Stimulated activated CD8-positive, alpha-beta memory T cell treated with anti-CD3 and anti-CD28 coated beads, Interleukin-12 subunit alpha, Interleukin-12 subunit beta, amount 100 ng/mL, for 1 hour (primary cell): ENCODE measurements around the gene XIRP2.
"Not testable (repeated sequence)": the region's sequence is repeated elsewhere in the genome, so short reads cannot be mapped to it uniquely, and the experiment has no call there.

Experiments used
- DNase-seq: peaks from one replicate; pipeline ENCODE4 v3.0.0-alpha.2; 2020; ENCODE audit warnings: low read depth

Gene XIRP2

GRCh38 chr2:167198576-167198975, 310.3 kb downstream of the XIRP2 start:
- no peak for DNase-seq

DNA sequence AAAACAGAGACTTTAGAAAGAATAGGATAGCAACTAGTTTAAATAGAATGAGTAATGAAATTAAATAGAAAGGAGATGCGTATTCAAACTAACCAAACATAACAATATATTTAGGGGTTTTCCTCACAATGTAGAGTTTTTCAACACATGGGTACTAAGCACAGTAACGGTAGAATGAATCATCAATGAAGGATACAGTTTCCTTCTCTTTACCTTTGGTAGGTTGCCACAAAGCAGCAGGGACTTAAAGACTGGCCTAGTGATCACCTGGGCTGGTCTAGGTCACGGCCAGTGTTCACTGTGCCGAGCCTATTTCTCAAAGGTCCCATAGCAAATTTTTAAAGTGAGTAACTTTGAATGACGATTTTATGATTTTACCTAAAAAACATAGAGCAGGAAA, 311.7 kb downstream of the XIRP2 start:
- DNase-seq = no peak

GRCh38 chr2:167209784-167210183, 321.5 kb downstream of the XIRP2 start:
- no peak for DNase-seq

GRCh38 chr2:167212014-167212648, 323.9 kb downstream of the XIRP2 start:
- DNase-seq = no peak

DNA sequence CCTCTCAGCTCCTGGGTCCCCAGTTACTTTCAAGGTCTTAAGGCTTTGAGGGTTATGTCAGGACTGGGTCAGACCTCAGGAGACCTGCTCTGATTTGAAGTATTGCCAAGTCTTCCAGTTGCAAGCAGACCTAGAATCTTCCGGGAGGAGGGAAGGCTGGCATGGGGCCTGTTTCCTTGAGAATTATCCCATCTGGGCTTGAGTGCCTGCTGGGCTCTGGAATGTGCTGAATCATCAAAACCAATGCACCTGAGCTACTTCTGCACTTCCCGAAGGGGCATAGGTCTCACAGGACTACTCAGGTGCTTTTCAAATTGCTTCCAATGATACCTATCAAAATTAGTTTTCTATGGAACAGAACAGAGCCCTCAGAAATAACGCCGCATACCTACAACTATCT, 327.3 kb downstream of the XIRP2 start:
- DNase-seq = no peak

- DNase-seq = no peak
These were observed 349.2 kb downstream of the XIRP2 start for GRCh38 chr2:167237478-167237877.

GRCh38 chr2:167240671-167241070, 352.4 kb downstream of the XIRP2 start:
- DNase-seq = no peak

GRCh38 chr2:167249197-167249596, 360.9 kb downstream of the XIRP2 start:
- DNase-seq = no peak

- DNase-seq = no peak
These were observed 364.7 kb downstream of the XIRP2 start for GRCh38 chr2:167253025-167253424.

- no peak for DNase-seq
These were observed 366.4 kb downstream of the XIRP2 start for GRCh38 chr2:167254721-167255120.

DNA sequence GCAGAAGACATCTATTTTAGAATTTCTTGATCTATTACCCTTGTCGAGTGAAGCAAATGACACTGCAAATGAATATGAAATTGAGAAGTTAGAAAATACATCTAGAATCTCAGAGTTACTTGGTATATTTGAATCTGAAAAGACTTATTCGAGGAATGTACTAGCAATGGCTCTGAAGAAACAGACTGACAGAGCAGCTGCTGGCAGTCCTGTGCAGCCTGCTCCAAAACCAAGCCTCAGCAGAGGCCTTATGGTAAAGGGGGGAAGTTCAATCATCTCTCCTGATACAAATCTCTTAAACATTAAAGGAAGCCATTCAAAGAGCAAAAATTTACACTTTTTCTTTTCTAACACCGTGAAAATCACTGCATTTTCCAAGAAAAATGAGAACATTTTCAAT, 370.4 kb downstream of the XIRP2 start:
- DNase-seq = no peak

- no peak for DNase-seq
These were observed 376.1 kb downstream of the XIRP2 start for GRCh38 chr2:167264380-167264779.

- DNase-seq = no peak
These were observed 376.7 kb downstream of the XIRP2 start for GRCh38 chr2:167265004-167265403.

DNA sequence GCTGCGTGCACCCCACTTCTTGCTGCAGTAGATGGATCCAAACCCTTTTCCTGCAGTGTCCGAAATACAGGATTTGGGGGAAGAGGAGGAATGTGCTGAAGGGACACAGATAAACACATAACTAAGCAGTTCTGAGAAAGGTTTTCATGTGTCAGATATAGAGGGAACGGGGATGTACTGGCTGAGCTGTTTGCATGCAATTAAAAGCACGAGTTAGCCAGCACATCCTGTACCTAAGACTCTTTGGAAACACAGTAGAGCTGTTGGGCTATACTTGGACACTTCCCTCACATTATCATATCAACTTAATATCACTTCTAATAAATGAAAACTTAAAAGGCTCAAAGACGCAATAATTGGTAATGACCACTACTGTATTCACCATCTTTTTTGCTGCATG, 377.4 kb downstream of the XIRP2 start:
- DNase-seq = no peak

DNA sequence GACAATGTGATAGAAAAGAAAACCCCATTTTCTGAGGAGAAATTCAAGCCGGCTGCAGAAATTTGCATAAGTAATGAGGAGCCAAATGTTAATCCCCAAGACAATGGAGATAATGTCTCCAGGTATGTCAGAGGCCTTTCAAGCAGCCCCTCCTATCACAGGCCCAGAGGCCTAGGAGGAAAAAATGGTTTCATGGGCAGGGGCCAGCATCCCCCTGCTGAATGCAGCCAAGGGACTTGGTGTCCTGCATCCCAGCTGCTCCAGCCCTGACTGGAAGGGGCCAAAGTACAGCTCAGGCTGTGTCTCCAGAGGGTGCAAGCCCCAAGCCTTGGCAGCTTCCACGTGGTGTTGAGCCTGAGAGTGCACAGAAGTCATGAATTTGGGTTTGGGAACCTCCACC, 380.0 kb downstream of the XIRP2 start:
- not testable (repeated sequence) for DNase-seq

GRCh38 chr2:167271932-167272331, 383.7 kb downstream of the XIRP2 start:
- DNase-seq = no peak

DNA sequence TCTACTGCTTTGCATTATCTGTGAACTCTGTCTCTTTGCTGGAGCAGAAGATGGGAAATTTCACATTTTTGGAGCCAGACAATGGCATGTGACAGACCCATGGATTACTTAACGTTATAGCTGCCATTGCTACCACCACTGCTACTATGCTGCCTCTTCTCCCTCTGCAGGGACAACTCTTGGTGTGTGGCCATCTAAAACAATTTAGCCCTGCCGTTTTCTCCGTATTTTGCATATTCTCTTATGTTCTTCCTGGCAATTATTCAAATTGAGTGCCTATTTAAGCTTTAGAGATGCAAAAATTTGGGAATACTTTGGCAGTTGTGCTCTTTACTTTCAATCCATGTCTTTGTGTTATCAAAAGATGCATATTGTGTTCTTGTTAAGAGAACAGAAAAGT, 386.8 kb downstream of the XIRP2 start:
- no peak for DNase-seq

DNA sequence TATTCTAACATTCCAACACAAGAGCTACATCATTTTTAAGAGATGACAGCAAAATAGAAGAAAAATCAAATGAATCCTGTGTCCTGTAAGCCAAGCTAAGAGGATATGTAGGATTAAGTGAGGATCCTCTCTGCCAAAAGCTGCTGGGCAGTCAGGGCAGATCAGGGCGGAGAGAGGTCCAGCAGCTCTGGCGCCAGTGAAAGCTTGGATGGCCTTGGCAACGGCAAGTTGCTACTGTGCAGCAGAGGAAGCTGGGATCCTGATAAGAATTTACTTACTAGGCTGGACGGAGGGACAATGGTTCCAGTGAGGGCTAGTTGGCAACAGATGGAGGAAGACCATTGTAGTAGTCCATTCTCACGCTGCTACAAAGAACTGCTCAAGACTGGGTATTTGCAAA, 391.5 kb downstream of the XIRP2 start:
- no peak for DNase-seq

GRCh38 chr2:167287212-167287611, 398.9 kb downstream of the XIRP2 start:
- DNase-seq = no peak

- no peak for DNase-seq
These were observed 401.6 kb downstream of the XIRP2 start for GRCh38 chr2:167289651-167290410.

GRCh38 chr2:167292430-167293171, 404.3 kb downstream of the XIRP2 start, which contains the start of gene B3GALT1:
Gene B3GALT1, plus strand, starts transcription at chr2:167293001.
- no peak for DNase-seq

- no peak for DNase-seq
These were observed 405.0 kb downstream of the XIRP2 start for GRCh38 chr2:167293172-167293781.
